ENCODE measurements around the gene TUBA8.
"Not testable (repeated sequence)": the region's sequence is repeated elsewhere in the genome, so short reads cannot be mapped to it uniquely, and the experiment has no call there.

TUBA8 gene

GRCh38 chr22:18172776-18173175 is 62.2 kb downstream of the TUBA8 start:
- DNase-seq (ENCODE audit: low read depth in 2 of 2): not testable (repeated sequence)

DNA sequence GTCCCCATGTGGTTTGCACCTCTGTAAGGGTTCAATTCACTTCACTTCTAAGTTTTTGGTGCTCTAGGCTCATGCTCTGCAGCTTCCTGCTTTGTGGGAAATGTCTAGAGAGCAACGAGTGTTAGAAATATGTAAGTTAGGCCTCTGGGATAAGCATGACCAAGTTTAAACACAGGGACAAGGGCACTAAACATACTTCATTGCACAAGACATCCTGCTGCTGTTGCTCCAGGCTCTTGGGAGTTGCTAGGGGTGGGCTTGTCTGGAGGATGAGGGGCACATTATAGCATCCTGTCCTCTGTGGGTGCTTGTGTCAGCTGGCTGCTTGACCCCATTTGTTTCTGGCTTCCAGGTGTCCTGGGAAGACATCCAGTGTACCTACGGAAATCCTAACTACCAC is 62.8 kb downstream of the TUBA8 start:
- not testable (repeated sequence) for DNase-seq (ENCODE audit: low read depth in 2 of 2)

Data from stimulated activated CD4-positive, alpha-beta T cell treated with anti-CD3 and anti-CD28 coated beads, Interleukin-4, amount 100 ng/mL, for 48 hours (primary cell).